CD4-positive, alpha-beta T cell treated with Interleukin-1 beta for 1 hour (primary cell): ENCODE results near the gene CENPM.
A peak's percentile ranks its signal among the peaks of the same experiment; 100 is the strongest.

Experiments
- DNase-seq, 2 donors: peaks; one replicate each; pipeline ENCODE4 v3.0.0-alpha.2; 2020 to 2022

CENPM gene

DNA sequence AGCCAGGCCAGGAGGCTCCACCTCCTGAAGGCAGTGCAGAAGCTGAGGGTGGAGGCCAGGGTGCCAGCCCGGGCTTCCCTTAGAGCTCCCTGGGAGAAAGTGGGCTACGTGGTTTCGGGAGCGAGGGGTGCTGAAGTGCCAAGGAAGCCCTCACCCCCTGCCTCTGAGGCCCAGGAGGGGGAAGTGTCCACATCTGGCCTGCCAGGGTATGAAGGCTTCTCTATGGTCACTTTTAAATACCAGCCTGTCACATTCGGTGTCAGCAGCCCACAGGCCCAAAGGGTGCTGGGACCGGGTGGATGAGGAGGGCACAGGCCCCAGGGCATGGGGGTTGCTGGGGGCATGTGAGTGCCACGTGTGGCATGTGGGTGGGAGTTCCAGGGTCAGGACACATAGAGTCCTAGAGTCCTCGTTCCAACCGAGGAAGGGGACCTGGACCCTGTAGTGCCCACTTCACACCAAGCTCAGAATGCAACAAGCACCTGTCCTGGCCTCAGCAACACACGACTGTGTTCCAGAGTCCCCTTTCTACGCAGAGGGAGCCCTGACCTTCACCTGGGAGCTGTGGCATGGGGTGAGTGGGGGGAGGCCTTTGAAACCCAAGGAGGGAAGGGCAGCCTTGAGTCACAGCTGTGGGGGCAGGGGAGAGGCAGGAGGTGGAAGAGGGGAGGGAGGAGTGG is 33.8 kb downstream of the CENPM start:
- DNase-seq: no peak

DNA sequence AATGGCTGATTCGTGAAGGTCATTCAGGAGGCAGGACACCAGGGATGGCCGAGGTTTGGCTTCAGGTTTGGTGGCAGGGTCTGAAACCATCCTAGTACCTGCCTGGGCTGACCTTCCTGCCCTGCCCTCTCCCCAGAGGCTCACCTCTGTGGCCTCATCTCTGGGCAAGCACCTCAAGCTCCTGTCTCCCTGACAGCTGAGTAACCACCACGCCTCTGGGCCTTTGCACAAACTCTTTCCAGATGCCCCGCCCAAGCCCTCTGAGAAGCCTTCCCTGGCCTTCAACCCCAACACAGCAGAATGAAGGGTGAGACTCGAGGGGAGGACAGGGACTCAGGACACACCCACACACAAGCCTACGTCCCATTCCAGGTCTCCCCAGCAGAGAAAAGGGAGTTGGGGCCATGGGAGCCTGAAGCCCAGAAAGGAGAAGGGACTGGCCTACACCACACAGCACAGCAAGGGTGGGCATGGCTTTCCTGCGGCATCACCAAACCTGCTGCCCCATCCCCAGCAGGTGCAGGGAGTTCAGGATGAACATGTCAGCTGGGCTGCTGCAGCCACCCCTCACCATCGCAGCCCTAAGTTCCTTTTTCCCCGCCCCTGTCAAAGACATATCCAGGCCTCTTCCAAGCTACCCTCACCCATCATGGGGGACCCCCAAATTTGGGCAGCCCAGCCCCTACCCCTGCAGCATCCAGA is 34.5 kb downstream of the CENPM start:
- no peak for DNase-seq

DNA sequence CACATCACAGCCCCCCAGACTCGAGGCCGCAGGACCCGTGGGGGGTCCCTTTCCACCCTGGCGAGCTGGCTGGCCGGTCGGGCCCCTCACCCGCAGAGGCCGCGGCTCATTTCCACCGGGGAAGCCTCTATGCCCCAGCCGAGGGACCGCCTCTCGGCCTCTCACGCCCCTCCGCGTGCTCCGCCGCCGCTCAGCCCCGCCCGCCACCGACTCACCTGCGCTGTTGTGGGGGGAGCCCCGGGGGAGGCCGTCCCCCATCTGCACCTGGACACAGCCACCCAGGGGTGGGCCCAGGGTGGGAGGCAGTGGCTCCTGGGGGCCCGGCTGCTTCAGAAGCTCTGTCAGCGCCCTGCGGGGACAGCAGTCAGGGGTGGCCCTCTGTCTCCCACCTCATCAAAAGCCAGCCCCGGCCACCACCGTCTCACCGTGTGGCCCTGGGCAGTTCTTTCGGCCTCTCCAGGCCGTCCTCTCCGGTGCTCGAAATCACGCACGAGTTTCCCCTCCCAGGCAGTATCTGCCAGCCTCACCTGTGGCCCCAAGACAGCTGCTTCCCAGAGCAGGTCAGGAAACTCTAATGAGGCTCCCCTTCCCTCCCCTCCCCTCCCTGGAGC is 35.8 kb downstream of the CENPM start:
- DNase-seq: peak in 1 of 2 donors; percentile 25

DNA sequence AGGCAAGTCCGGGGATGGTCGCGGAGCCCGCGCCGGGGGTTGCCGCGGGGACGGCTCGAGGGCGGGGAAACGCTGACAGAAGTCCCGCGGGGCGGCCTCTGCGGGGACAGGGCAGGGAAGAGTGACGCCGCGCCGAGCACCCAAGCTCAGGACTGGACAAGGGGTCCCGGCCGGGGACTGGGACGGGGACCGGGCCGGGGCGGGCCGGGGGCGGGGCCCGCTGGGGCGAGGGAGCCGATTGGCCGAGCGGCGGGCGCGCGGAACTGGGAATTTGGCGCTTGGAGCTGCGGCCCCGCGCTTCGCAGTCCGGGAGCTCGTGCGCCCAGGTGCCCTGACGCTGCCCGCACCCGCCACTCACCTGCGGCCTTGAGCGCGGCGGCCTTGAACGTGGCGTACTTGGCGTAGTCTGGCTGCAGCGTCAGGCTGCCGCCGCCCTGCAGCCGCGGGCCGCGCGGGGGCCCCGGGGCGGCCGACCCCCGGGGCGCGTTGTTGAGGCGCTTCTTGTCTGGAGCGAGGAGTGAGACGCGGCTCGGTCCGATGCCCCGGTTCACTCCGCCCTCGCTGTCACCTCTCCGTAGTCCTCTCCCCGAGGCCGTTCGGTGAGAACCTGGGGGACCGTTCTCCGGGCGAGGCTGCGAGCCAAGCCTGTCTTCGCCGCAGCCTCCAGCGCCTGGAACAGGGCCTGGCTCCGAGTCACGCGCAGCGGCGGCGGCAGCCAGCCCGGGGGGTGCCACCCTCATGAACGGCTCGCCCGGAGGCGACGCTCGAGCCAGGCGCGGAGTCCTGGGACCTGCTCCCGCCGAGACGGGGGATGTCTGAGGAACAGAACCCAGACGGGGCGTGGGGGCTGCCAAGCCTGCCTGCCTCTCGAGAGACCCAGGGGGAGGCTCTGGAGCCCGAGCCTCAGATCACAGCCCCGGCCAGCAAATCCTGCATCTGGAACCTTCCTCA is 36.6 kb downstream of the CENPM start:
- DNase-seq: peak in 1 of 2 donors; percentile 27

DNA sequence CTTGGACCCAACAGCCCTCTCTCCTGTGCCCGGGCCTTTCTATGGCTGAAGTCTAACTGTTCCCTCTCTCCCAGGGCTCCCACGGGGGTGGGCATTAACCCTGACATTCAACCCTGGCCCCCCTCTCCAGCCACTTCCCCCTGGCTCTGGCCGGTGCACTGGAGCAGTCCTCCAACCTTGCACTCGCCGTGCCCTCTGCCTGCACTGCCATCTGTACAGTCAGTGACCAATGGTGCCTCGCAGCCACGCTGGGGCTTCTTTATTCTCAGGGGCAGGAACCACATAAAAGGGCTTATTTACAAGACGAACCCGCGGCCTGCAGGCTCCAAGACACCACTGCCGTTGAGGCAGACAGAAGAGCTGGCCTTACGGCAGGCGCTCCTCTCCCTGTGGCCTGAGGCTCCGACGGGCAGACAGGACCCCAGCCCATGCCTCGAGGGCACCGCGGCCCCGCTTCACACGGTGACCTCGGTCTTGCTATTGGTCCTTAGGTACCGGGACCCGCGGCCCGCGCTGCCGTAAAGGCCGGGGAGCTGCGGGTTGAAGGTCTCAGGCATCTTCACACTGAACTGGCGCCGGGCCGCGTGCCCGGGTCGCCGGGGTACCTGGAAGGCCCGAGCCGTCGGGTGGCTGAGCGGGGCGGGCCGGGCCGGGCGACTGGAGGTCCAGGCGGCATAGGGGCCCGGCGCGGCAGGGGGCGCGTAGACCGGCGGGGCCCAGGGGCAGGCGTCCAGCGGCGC is 37.5 kb downstream of the CENPM start:
- DNase-seq: no peak

DNA sequence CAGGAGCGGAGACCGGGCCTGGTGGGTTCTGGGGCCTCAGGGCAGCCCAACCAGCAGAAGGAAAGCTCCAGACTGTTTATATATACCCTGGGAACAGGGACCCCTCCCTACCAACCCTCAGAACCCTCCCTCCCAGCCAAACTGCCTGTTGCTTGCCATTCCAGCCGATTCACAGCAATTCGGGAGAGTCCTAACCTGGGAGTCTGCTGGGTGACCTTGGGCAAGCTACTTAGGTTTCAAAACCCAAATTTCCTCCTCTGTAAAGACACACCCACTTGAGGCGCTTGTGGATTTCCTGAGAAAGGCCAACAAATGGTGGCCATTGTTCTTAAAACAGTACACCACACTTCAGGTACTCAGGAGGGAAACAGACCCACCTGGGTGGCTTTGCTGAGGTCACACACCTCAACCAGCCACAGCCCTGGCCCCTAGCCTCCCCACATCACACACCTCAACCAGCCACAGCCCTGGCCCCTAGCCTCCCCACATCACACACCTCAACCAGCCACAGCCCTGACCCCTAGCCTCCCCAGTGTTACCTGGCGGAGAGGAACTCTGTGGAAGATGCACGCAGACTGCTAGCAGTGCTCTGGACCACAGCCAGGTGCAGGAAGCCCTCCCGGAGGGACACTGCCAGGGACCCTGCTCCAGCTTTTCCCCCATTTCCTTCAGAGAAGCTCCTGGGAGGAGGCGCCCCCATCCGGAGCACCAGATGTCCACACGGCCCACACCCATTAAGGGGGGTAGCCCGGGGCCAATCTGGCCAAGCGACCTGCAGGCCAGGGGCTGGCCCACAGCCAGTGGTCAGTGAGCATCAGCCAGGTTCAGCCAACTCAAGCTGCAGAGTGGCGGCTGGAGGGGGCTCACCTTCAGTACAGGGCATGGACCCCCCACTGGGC is 38.3 kb downstream of the CENPM start:
- DNase-seq: peak in 1 of 2 donors; percentile 53

DNA sequence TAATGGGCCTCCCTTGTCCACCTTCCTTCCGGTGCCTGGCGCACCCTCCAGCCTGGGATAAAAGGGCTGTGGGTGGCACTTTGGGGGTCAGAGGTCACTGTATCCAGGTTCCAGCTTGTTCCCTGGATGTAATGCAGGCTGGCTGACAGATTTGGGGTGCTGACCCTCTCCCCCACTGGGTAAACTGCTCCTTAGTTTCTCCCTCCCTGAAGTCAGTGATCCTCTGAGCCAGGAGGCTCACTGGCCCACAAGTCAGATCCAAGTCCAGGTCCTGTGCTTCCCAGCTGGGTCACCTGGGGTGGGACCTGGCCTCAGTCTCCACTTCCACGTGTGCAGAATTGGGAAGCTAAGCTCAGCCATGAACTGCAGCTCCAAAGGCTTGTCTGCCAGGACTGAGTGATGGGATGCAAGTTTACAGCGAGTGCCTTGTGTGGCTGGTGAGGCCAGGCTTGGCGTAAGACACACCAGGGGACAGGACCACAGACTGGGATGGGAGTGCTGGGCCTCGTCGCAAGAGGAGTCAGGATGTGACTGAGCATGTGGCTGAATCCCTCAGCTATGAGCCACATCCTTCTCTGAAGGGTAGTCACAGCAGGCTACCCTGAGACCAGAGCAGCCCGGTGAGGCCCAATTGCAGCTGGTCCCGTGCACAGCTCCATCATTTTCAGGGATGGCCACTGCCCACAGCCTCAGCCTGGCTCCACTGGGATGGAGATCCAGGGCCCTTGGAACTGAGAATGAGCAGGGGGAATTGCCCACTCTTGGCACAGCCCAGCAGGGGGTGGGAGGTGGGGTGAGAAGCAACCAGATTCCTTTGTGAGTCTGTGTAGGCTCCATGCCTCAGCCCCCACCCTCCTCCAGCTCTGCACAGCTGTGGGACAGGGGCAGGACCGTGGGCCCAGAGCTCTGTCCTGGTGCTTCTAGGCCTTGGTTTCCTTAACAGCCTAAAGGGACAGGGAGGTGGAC is 39.2 kb downstream of the CENPM start:
- DNase-seq: no peak

DNA sequence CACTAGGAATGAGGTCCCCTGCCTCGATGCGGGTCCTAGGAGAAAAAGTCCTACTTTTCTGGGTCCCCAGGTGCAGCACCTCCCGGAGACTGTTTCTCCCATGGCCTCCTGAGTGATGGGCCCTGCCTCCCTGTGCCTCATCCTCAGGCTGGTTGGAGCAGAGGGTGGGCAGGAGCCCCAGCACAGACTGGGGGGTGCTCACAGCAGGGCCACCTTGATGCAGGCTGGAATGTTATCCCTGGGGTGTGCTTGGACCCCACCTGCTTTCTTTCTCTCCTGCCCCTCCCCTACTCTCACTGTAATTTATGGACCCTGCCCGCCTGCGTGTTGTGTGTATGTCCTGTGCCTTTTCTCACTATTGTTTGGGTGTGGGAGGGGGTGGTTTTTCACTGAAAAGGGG is 40.1 kb downstream of the CENPM start:
- no peak for DNase-seq

DNA sequence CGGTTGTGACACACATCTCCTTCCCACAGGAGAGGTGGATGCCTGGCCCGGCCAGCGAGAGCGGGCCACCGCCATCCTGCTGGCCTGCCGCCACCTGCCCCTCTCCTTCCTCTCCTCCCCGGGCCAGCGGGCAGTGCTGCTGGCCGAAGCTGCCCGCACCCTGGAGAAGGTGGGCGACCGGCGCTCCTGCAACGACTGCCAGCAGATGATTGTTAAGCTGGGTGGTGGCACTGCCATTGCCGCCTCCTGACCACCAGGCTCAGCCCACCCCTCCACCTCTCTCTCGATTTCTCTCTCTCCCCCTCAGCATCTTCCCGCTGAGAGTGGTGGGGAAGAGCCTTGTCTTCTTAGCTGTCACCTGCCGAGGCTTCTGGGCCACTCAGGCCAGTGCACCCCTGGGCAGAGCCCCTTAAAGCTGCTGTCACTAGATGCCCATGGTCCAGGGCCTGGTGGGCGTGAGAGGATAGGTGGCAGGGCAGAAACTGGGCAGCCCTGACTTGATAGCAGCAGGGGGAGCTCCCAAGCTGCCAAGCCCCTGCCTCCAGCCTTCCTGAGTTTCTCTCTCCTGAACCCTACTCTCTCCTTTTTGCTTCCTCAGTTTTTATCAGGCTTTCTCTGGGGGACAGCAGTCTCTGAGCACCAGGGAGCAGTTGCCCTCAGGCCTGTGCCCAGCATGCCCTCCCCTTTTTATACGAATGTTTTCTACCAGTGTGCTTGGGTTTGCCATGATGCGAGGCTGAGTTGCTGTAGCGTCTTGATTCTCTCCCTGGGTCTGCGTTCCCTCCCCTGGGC is 41.3 kb downstream of the CENPM start:
- DNase-seq: no peak

DNA sequence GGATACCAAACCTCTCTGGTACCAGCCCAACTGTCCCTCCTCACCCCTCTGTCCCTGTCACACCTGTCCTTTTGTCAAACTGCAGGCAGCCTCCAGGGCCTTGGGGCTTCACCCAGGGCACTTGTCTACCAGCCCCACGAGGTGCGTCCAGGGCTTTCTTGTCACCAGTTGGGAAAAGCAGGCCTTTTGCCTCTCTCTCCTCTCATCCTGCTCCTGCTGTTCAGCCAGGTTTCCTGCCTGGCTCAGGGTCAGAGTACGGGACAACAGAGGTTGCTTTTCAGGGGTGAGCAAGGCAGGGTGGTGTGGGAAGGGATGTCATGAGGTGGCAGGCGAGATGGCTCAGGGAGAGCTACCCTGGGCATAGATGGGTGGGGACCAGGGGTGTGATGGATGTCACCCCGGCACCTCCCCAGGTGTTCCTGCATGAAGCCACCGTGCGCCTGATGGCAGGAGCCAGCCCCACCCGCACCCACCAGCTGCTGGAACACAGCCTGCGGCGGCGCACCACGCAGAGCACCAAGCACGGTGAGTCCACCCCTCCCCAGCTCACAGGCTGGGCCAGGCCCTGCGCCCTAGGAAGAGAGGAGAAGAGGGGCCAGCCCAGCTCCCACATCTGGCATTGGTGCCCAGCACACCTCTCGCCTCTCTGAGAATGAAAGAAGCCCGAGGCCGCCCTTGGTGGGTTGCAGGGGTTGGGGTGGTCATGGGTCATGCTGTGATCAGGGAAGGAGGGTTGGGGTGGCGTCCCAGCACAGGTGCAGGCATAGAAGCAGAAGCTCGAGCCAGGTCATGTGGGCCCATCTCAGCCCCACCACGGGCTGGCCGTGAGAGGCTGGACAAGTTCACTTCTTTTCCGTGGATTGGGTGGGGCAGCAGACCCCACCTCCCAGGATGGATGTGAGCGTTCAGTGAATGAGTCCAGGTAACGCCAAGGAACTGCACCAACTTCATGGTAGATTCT is 42.2 kb downstream of the CENPM start:
- no peak for DNase-seq

DNA sequence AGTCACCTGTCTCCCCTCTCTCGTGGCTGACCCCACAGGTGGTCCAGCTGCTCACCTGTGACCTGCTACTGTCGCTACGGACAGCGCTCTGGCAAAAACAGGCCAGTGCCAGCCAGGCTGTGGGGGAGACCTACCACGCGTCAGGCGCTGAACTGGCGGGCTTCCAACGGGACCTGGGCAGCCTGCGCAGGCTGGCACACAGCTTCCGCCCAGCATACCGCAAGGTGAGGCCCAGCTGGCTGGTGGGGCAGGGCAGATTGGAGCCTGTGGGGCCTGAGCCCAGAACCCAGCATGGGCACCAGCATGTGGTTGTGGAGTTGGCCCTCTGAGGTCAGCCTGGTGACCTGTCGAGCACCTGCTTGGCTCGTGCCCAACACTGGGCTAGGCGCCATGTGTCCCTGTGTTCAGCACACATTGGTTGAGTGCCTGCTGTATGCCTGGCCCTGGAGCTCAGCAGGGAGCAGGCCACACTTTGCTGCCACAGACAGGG is 44.0 kb downstream of the CENPM start:
- no peak for DNase-seq

DNA sequence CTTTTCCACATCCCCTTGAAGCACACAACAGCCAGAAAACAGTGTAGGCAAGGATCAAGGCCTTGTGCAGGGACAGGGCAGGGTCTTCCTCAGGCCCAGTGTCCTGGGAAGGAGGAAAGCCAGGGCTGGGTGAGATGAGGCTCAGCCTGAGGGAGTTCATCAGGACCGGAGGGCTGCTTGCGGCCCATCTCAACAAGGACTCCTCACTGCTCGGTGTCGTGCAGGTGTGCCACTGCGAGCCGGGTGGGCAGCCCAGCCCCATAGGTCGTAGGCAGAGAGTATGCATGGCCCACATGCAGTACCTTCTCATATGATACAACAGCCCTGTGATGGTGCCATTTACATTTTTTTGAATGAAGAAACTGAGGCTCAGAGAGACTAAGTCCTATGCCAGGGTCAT is 44.9 kb downstream of the CENPM start:
- DNase-seq: no peak

DNA sequence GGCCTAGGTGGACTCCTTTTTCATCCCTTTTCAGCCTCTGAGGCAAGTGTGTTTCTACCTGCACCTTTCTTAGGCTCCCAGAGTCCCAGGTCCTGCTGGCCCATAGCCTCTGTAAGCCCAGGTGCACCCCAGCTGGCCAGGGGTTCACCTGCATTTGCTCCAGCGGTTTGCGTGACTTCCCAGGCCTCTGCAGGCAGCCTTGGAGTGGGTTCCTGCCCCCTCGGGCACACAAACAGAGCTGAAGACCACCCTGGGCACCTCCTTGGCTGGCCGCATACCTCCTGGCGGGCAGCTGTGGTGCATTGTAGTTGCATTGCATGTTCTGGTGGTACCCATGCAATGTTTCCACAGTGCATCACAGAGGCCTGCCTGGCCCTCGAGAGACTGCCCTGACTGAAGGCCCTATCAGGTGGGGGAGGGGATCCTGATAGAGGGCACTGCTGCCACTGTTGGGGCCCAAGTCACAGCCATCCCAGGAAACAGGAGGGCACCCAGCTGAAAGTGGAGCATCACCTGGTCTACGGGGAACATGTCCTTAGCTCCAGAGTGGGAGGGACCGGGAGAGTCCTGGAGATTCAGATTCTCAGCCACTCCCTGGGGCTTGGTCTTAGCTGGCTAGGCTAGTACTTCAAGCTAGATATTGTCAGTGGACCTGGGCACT is 46.2 kb downstream of the CENPM start:
- DNase-seq: no peak

DNA sequence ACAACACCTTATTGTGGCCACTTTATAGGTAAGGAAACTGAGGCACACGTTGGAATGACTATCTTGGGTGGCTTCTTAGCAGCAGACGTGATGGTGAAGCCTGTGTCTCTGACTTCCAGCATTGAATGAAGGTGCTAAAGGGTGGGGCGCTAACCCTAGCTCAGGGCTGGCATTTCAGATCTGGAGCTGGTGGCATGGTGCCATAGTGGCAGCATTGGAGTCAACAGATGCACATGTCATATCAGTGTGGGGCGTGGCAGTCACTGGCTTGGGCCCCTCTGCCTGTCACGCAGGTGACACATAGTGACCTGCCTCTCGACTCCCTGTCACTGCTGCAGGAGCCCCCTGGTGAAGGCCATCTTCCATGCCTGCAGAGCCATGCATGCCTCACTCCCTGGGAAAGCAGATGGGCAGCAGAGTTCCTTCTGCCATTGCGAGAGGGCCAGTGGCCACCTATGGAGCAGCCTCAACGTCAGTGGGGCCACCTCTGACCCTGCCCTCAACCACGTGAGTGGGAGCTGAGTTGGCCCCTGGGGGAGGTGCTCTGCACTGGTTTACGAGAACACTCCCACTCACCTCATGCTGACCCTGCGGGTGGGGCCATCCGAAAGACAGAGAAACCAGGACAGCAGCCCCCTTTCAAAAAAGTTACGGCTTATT is 46.8 kb downstream of the CENPM start:
- DNase-seq: no peak

DNA sequence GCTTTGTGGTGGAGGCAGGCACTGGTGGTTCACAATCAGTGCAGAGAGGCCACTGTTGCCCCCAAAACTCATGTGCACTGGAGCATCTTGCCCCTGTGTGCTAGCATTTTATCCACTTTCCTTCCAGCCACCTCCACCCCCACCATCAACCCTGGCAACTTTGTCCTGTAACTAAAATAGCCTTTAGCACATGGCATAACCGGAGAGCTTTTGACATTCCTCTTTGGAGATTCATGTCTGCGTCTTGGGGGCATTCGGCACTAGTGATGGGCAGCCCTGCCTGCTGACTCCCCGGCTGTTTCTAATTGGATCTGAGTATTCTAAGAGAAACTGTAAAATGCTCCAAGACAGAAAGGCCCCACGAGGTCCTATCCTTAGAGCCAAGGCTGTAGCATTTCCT is 47.8 kb downstream of the CENPM start:
- no peak for DNase-seq

DNA sequence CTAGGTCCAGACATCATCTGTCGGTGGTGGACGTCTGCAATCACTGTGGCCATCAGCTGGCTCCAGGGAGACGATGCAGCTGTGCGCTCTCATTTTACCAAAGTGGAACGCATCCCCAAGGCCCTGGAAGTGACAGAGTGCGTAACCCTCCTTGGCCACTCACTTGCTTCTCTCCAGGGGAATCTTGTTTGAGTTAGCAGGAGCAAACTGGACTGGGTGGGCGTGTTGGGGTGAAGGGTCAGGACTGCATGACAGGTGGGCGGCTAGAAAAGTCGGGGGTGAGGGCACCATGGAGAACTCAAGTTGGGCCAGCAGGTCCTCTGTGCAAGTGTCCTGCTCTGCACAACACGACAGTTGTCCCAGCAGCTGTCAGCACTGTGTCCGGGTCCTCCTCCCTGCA is 48.3 kb downstream of the CENPM start:
- DNase-seq: no peak
